HG02870 (cell line): ENCODE results near the gene ARID5A.
A peak's percentile ranks its signal among the peaks of the same experiment; 100 is the strongest.
"Not testable (repeated sequence)": the region's sequence is repeated elsewhere in the genome, so short reads cannot be mapped to it uniquely, and the experiment has no call there.

ENCODE experiments used
- ATAC-seq: cut with Tn5 transposase; IDR thresholded peaks from one replicate; pipeline ENCODE4 v1.9.1; 2021; ENCODE audit warnings: mild to moderate bottlenecking, moderate library complexity; ENCODE audit not compliant: unreplicated experiment

Gene ARID5A

GRCh38 chr2:96536445-96537065 is at the start of gene ARID5A:
TSS of gene ARID5A (plus strand) at chr2:96536752. CDS start at chr2:96536827, 75 bp downstream.
- ATAC-seq = peak; percentile 56

- no peak for ATAC-seq
Measured at GRCh38 chr2:96489261-96489660, 47.3 kb upstream of the ARID5A start.

GRCh38 chr2:96489663-96490062 is 46.9 kb upstream of the ARID5A start:
- no peak for ATAC-seq

GRCh38 chr2:96491860-96492497 is 44.6 kb upstream of the ARID5A start:
- ATAC-seq = no peak

- no peak for ATAC-seq
Measured at GRCh38 chr2:96493072-96493471, 43.5 kb upstream of the ARID5A start.

- ATAC-seq = no peak
Measured at GRCh38 chr2:96494188-96494587, 42.4 kb upstream of the ARID5A start.

GRCh38 chr2:96495982-96496629 is 40.4 kb upstream of the ARID5A start:
- ATAC-seq = no peak

GRCh38 chr2:96498021-96498431 is 38.5 kb upstream of the ARID5A start:
- no peak for ATAC-seq

- not testable (repeated sequence) for ATAC-seq
Measured at GRCh38 chr2:96498611-96499010, 37.9 kb upstream of the ARID5A start.

- no peak for ATAC-seq
Measured at GRCh38 chr2:96499061-96499960, 37.2 kb upstream of the ARID5A start.

GRCh38 chr2:96500385-96501066 is 36.0 kb upstream of the ARID5A start:
- no peak for ATAC-seq

- no peak for ATAC-seq
Measured at GRCh38 chr2:96501471-96501874, 35.1 kb upstream of the ARID5A start.

GRCh38 chr2:96501886-96502810 is 34.4 kb upstream of the ARID5A start:
- ATAC-seq = no peak

GRCh38 chr2:96502891-96503636 is 33.5 kb upstream of the ARID5A start:
- ATAC-seq = no peak

- ATAC-seq = no peak
Measured at GRCh38 chr2:96503637-96504243, 32.8 kb upstream of the ARID5A start.

- no peak for ATAC-seq
Measured at GRCh38 chr2:96505231-96505889, 31.2 kb upstream of the ARID5A start, which contains the start of gene NEURL3. TSS of gene NEURL3 (minus strand) at chr2:96505357. CDS start at chr2:96505286, 71 bp downstream.

- no peak for ATAC-seq
Measured at GRCh38 chr2:96506016-96506906, 30.3 kb upstream of the ARID5A start.
